Measurements from ENCODE around the gene RANBP17. TPM values are rescaled to one million over a fixed set of nuclear protein-coding genes. Genes with fewer than 3 reads are reported as not detected.
A peak's percentile ranks its signal among the peaks of the same experiment; 100 is the strongest.
"Not testable (repeated sequence)": the region's sequence is repeated elsewhere in the genome, so short reads cannot be mapped to it uniquely, and the experiment has no call there.

Gene RANBP17
- total RNA-seq, 2 donors from 2014 or later, result not detected

DNA sequence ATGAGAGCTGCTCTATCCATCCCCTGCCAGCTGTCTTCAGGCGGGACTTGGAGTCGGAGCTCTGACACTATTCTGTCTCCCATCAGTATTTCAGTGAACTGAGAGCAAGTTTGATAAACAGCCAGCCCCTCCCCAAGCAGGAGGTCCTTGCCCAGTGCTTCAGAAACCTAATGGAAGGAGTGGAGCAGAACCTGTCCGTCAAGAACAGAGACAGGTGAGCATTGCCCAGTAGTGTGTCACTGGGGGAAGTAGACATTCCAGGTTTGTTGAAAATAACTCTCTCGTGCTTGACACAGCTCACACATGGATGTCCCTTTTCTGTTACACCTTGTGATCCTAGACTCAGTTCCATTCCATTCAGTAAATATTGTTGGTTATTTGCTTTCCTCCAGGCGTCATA lies 434.0 kb downstream of the RANBP17 start:
- Mint-ChIP-seq H3K4me3 (no peak overlapping the region), H3K9me3 (no peaks in the 10 kb centered on the region), H3K27me3 (ENCODE audit: low read depth) (peaks cover 24% of the 10 kb centered on the region), H3K36me3 (ENCODE audit: insufficient read depth in 2 of 2) (no peaks in the 10 kb centered on the region), H3K27ac (no peak overlapping the region), H3K4me1 (ENCODE audit: low read depth) (no peaks in the 10 kb centered on the region)
- no peak for ATAC-seq (replicated peaks in 1 of 2)
- no peak for DNase-seq

- not testable (repeated sequence) for ATAC-seq (replicated peaks in 1 of 2)
These were observed 436.1 kb downstream of the RANBP17 start for GRCh38 chr5:171297941-171298340.

DNA sequence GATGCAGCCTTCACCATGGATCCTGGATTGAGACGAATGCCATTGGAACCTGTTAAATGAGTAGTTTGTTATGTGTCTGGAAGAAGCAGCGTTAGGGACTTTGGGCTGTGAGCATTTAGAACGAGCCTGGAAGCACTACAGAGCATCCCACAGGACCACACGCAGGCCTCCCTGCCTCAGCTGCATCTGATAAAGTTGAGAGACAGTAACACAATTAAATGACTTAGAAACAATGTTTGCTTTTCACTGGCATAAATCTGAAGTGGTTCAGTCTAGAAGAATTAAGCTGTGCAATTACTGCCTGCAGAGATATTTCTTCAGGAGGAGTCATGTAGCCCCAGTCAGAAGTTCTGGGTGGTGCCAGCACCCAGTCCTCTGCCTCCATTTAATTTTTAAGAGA lies 437.4 kb downstream of the RANBP17 start:
- ATAC-seq (replicated peaks in 1 of 2) (no peak), DNase-seq (no peak)
- Mint-ChIP-seq H3K27me3 (ENCODE audit: low read depth) (peaks cover 17% of the 10 kb centered on the region), H3K36me3 (ENCODE audit: insufficient read depth in 2 of 2) (no peaks in the 10 kb centered on the region), H3K4me1 (ENCODE audit: low read depth) (no peaks in the 10 kb centered on the region), H3K4me3 (no peak overlapping the region), H3K27ac (no peak overlapping the region), H3K9me3 (no peaks in the 10 kb centered on the region)

More at GRCh38 chr5:171297941-171298340, 436.1 kb downstream of the RANBP17 start:
- H3K27me3 Mint-ChIP-seq (ENCODE audit: low read depth), result peaks cover 14% of the 10 kb centered on the region
- H3K4me1 Mint-ChIP-seq (ENCODE audit: low read depth); H3K36me3 Mint-ChIP-seq (ENCODE audit: insufficient read depth in 2 of 2); H3K4me3 Mint-ChIP-seq; DNase-seq; H3K9me3 Mint-ChIP-seq; H3K27ac Mint-ChIP-seq: not testable (repeated sequence)

- Mint-ChIP-seq H3K4me3 (no peak overlapping the region), H3K4me1 (ENCODE audit: low read depth) (no peaks in the 10 kb centered on the region), H3K36me3 (ENCODE audit: insufficient read depth in 2 of 2) (no peaks in the 10 kb centered on the region), H3K27ac (no peak overlapping the region), H3K27me3 (ENCODE audit: low read depth) (peaks cover 20% of the 10 kb centered on the region), H3K9me3 (no peaks in the 10 kb centered on the region)
- DNase-seq, result no peak
- ATAC-seq (replicated peaks in 1 of 2), result no peak
These were observed 438.0 kb downstream of the RANBP17 start for GRCh38 chr5:171299851-171300250.

DNA sequence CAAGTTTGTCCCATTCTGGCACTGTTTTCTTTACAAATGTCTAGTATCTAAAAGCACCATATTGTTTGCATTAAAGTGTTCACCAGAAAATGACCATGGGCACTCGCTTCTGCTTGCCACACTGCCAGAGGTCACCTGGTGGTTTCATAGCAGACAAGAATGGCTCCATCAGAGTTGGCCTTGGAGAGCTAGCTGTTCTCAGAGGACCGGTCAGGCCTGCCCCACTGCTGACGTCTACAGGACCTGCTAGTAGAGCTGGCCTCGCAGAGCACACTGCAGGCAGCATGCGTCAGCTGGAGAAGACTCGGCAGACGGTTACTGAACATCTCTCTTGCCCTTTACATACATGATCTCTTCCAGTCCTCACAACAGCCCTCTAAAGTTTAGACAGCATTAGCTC lies 438.5 kb downstream of the RANBP17 start:
- DNase-seq, result no peak
- no peak for ATAC-seq (replicated peaks in 1 of 2)
- H3K9me3 Mint-ChIP-seq, result no peaks in the 10 kb centered on the region
- peaks cover 21% of the 10 kb centered on the region for H3K27me3 Mint-ChIP-seq (ENCODE audit: low read depth)
- H3K36me3 Mint-ChIP-seq (ENCODE audit: insufficient read depth in 2 of 2), result no peaks in the 10 kb centered on the region
- H3K27ac Mint-ChIP-seq, result no peak overlapping the region
- no peaks in the 10 kb centered on the region for H3K4me1 Mint-ChIP-seq (ENCODE audit: low read depth)
- H3K4me3 Mint-ChIP-seq, result no peak overlapping the region

GRCh38 chr5:171306166-171306565 lies 444.3 kb downstream of the RANBP17 start:
- no peak for DNase-seq
- Mint-ChIP-seq H3K4me3 (no peak overlapping the region), H3K36me3 (ENCODE audit: insufficient read depth in 2 of 2) (peaks cover 0 to 1% of the 10 kb centered on the region in 2 donors), H3K9me3 (no peaks in the 10 kb centered on the region), H3K27ac (no peak overlapping the region), H3K27me3 (ENCODE audit: low read depth) (peaks cover 55% of the 10 kb centered on the region), H3K4me1 (ENCODE audit: low read depth) (peaks cover 10% of the 10 kb centered on the region)
- ATAC-seq (replicated peaks in 1 of 2), result no peak

- H3K36me3 Mint-ChIP-seq (ENCODE audit: insufficient read depth in 2 of 2), result peaks cover 0 to 1% of the 10 kb centered on the region in 2 donors
- DNase-seq (no peak), ATAC-seq (replicated peaks in 1 of 2) (no peak)
- H3K4me3 Mint-ChIP-seq, result no peak overlapping the region
- H3K4me1 Mint-ChIP-seq (ENCODE audit: low read depth), result peaks cover 10% of the 10 kb centered on the region
- H3K9me3 Mint-ChIP-seq, result no peaks in the 10 kb centered on the region
- peaks cover 55% of the 10 kb centered on the region for H3K27me3 Mint-ChIP-seq (ENCODE audit: low read depth)
- no peak overlapping the region for H3K27ac Mint-ChIP-seq
These were observed 445.2 kb downstream of the RANBP17 start for GRCh38 chr5:171306781-171307591.

- peaks cover 1 to 3% of the 10 kb centered on the region in 2 donors for H3K36me3 Mint-ChIP-seq (ENCODE audit: insufficient read depth in 2 of 2)
- peaks cover 16% of the 10 kb centered on the region for H3K4me1 Mint-ChIP-seq (ENCODE audit: low read depth)
These were observed 446.1 kb downstream of the RANBP17 start for GRCh38 chr5:171307789-171308452.

GRCh38 chr5:171308453-171309275 lies 446.8 kb downstream of the RANBP17 start, which contains the start of gene TLX3:
Gene TLX3 (plus strand): TSS chr5:171309248. CDS start chr5:171309366, 118 bp downstream.
- ATAC-seq (replicated peaks in 1 of 2), result no peak
- Mint-ChIP-seq H3K27me3 (ENCODE audit: low read depth) (peaks cover 66% of the 10 kb centered on the region), H3K27ac (peak within 1 kb of the TSS; percentile 85), H3K36me3 (ENCODE audit: insufficient read depth in 2 of 2) (peaks cover 1 to 5% of the 10 kb centered on the region in 2 donors), H3K4me1 (ENCODE audit: low read depth) (peaks cover 21% of the 10 kb centered on the region), H3K9me3 (no peaks in the 10 kb centered on the region), H3K4me3 (peak within 1 kb of the TSS; percentile 78 to 79)
- DNase-seq, result no peak

More at GRCh38 chr5:171307789-171308452, 446.1 kb downstream of the RANBP17 start:
- no peak for ATAC-seq (replicated peaks in 1 of 2)
- Mint-ChIP-seq H3K4me3 (no peak overlapping the region), H3K27ac (no peak overlapping the region), H3K9me3 (no peaks in the 10 kb centered on the region), H3K27me3 (ENCODE audit: low read depth) (peaks cover 61% of the 10 kb centered on the region)
- DNase-seq, result no peak

- Mint-ChIP-seq H3K9me3 (no peaks in the 10 kb centered on the region), H3K27me3 (ENCODE audit: low read depth) (peaks cover 64% of the 10 kb centered on the region), H3K4me3 (peak overlapping the region; percentile 78 to 79), H3K4me1 (ENCODE audit: low read depth) (peaks cover 25% of the 10 kb centered on the region), H3K27ac (peak overlapping the region; percentile 85), H3K36me3 (ENCODE audit: insufficient read depth in 2 of 2) (peaks cover 1 to 5% of the 10 kb centered on the region in 2 donors)
- DNase-seq (no peak), ATAC-seq (replicated peaks in 1 of 2) (no peak)
These were observed 447.7 kb downstream of the RANBP17 start for GRCh38 chr5:171309276-171310211.

GRCh38 chr5:171310212-171310818 lies 448.5 kb downstream of the RANBP17 start:
- peaks cover 25% of the 10 kb centered on the region for H3K4me1 Mint-ChIP-seq (ENCODE audit: low read depth)
- no peak for ATAC-seq (replicated peaks in 1 of 2)
- no peaks in the 10 kb centered on the region for H3K9me3 Mint-ChIP-seq
- H3K36me3 Mint-ChIP-seq (ENCODE audit: insufficient read depth in 2 of 2), result peaks cover 1 to 5% of the 10 kb centered on the region in 2 donors
- DNase-seq, result peak; percentile 36 to 54
- peak overlapping the region; percentile 85 for H3K27ac Mint-ChIP-seq
- peak overlapping the region; percentile 78 to 79 for H3K4me3 Mint-ChIP-seq
- peaks cover 64% of the 10 kb centered on the region for H3K27me3 Mint-ChIP-seq (ENCODE audit: low read depth)

Data from activated T-cell treated with anti-CD3 and anti-CD28 coated beads, Interleukin-2, amount 50 U/mL, for 72 hours (primary cell).